Activated CD8-positive, alpha-beta memory T cell treated with anti-CD3 and anti-CD28 coated beads, Interleukin-2, amount 50 U/mL, for 1 hour (primary cell): Measurements from ENCODE around the gene ATP8B4.
"Not testable (repeated sequence)": the region's sequence is repeated elsewhere in the genome, so short reads cannot be mapped to it uniquely, and the experiment has no call there.

Source experiments
- DNase-seq: peaks from one replicate; pipeline ENCODE4 v3.0.0-alpha.2; 2020; ENCODE audit errors: extremely low read depth

ATP8B4 gene

GRCh38 chr15:50108461-50108860, 10.6 kb downstream of the ATP8B4 start:
- no peak for DNase-seq

DNA sequence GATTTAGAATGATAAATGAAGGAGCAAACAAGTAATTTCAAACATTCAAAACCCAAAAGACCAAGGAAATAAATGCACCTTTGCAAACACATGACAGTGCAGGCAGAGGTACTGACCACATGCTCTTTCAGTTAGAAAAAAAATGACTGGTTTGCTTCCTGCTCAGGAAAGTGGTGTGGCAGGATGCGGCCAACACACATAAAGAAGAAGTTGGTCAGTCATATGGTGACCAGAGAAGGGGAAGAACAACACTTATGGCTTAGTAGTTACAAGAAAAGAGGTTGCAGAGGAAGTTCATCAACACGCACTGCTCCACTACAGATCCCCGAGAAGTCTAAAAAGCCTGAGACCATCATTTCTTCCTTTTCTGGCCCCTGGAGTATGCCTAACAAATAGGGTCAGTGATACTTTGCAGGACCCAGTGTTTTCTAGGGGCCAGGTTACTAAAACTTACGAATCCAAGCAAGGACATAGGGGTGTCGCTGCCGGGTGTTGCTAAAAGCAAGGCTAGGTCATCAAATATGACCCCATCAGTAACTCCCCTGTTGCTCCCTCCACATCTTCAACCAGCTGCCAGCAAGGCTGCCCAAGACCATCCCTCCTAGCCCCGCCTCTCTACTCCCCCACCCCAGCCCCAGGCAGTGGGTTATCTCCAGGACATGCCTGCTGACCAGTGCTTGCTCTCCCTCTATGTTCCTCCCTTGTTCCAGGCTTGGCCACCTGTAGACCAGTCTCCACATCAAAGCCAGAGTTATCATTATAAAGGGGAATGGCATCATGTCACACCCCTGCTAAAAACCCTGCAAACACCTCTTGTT, 11.2 kb downstream of the ATP8B4 start:
- no peak for DNase-seq

DNA sequence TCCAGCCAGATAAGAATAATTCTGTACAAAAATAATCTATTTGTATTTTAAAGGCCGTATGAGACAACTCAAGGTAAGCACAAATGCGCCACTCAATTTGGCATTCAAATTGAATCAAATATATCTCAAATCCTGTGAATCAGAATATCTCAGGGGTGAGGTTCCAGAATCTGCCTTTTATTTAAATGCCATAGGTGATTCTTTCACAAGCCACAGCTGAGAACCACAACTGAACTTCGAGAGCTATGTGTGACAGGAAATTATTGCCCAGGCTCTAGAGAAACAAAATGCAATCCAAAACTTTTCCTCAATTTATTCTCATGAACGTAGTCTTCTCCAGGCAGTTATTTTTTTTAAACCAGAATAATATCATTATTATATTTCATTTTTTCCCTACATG, 11.9 kb downstream of the ATP8B4 start:
- no peak for DNase-seq

DNA sequence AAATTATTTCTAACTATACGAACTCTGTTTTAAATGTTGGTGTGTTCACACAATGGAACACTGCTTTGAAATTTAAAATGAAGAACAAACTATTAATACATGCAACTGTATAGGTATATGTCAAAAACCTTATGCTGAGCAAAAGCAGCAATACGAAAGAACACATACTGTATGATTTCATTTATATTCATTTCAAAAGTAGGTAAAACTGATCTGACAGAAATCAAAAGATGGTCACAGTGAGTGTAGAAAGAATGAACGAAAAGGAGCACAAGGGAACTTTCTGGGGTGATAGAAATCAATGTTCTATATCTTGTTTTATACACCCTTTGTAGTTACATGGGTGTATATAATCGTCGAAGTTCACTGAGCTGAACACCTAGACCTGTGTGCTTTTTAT, 12.6 kb downstream of the ATP8B4 start:
- no peak for DNase-seq

- DNase-seq = no peak
Measured at GRCh38 chr15:50100486-50100885, 18.5 kb downstream of the ATP8B4 start.

DNA sequence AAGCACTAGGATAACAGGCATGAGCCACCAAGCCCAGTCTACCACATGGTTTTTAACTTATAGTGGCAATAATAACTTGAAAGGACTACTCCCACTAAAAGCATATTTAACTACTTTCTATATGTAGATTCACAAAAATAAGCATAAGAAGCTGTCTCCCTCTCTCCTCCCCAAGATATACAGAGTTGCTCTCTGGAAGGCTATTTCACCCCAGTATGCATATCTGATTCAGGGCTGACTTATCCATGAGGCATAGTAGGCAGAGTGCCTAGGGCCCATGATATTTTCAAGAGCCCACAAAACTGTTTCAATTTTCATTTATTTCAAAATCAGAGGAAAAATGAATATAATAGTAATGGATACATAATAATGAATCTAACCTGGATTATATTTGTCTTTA, 20.5 kb downstream of the ATP8B4 start:
- no peak for DNase-seq

DNA sequence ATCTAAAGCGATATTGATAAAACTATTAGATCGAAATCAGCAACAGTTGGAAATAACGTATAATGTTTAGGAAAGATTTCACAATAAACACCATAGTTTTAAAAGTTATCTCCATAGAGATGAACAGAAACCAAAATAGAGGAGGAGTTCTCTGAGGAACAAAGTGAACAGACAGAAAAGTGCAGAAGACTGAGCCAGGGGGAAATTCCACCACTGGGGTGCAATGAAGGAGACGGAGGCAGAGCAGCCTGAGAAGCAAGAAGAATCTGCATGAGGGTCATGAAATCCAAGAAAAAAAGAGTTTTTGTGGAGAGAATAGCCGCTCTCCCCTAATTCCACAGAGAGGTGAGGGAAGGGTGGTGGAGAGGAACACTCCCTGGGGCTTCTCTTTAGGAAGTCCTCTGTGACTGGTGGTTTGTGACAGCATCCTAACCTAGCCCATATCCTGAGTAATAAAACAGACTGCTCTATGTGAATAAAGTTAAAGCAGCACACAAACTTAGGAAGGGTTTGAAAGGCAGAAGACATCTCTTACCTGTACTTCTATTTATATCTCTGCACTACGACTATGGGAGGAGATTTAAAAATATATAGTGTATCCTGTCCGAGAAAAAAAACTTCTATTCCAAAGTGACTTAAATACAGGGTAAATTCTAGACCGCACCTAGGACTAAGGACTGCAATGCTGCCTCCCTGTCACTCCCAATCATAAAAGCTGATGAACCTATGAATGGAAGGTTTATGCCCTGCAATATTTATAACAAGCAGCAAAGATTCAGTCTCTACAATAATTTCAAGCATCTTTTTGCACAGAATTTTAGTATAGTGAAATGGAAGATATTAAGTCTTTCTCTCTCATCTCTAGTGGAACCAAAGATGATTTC, 22.9 kb downstream of the ATP8B4 start:
- no peak for DNase-seq

DNA sequence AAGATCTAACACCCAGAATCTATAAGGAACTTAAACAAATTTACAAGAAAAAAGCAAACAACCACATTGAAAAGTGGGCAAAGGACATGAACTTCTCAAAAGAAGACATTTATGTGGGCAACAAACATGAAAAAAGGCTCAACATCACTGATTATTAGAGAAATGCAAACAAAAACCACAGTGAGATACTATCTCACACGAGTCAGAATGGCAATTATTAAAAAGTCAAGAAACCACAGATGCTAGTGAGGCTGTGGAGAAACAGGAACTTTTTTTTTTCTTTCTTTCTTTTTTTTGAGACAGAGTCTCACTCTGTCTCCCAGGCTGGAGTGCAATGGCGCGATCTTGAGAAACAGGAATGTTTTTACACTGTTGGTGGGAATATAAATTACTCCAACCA, 29.6 kb downstream of the ATP8B4 start:
- DNase-seq = not testable (repeated sequence)

DNA sequence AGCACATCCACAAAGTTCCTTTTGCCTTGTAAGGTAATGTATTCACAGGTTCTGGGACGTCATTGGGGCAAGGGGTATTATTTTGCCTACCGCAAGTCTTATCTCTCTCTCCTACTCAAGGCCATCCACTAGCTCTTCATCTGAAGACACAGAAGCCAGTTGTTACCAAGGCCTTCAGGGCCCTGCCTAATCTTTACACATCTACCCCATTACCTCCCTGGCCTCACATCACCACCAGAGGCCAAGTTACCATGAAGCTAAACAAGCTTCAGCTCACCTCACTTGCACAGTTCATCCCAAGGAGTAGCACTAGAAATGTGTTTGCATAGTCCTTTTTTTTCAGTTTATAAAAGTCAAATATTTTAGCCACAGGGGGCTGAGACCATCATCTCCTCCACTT, 34.1 kb downstream of the ATP8B4 start:
- DNase-seq = no peak

- DNase-seq = no peak
Measured at GRCh38 chr15:50083424-50084025, 35.5 kb downstream of the ATP8B4 start.

DNA sequence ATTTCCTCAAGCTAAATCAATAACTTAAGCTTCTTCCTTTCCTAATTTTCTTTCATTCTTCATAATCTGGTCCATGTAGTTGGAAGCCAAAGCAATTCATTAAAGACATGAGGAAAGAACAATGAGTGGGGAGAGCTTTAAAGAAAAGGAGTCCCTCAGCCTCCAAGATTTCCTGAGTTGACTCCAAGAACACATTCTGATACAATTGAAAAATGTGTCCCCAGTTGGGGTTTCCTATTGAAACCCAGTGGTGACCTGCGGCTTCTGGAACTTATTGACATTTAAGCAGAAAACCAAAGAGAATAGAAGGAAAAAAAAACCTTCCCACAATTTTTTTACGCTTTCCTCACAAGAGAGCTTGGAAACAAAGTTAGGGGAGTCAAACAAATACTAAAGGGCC, 37.0 kb downstream of the ATP8B4 start:
- DNase-seq = no peak

GRCh38 chr15:50077651-50078050, 41.4 kb downstream of the ATP8B4 start:
- no peak for DNase-seq

DNA sequence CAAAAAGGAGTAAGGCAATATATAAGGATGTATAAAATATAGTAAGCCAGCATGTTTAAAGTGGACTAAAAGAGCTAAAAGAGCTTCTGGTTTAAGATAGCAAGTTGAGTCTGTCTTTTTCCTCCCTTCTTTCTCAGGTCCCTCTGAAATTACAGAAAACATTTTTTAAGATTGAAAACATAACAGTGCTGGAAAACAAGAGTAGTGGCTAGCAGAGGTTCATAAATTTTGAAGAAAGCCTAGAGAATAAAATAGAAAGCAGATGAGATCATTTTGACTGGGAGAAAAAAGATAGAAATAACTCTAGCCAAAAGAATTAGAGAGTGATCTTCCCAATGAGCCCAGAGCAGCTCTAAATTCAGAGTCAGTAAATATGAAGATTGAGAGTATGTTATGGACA, 41.9 kb downstream of the ATP8B4 start:
- no peak for DNase-seq

- DNase-seq = no peak
Measured at GRCh38 chr15:50075319-50075718, 43.7 kb downstream of the ATP8B4 start.

GRCh38 chr15:50071551-50072258, 47.3 kb downstream of the ATP8B4 start:
- DNase-seq = no peak

DNA sequence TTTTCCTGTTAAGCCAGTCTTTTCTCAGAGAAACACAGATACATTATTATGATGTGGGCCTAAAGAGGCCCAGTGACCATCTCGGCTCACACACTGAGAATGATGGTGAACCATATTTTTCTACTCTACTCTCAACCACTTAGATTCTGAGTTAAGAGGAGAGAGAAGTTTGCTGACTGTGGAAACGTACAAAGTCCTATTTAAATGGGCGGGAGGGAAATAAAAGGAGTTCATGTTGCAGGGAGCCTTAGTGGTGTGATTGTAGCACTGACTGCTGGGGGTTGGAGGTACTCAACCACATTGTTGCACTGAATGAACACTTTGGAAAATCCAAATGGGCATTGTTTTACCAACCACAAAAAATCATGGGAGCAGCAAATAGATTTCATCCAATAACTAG, 51.0 kb downstream of the ATP8B4 start:
- DNase-seq = no peak

DNA sequence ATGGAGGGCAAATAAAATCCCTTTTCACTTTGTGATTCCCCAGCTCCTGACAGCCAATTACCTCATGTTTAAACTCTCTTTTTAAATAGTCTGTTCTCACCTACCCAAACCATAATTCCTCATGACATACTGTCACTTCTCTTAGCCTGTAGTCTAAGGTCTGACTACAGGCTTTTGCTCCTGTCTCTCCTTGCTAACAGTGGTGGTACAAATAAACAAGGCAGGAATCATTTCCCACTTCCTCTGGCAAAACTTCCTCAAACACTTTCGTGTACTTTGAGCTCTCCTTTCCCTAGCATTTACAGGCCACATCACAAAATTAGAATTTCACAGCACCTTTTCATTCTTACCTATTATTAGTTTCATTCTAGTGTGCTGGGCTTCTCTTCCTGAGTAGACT, 51.8 kb downstream of the ATP8B4 start:
- DNase-seq = no peak

- no peak for DNase-seq
Measured at GRCh38 chr15:50066666-50067065, 52.4 kb downstream of the ATP8B4 start.

GRCh38 chr15:50066202-50066601, 52.8 kb downstream of the ATP8B4 start:
- no peak for DNase-seq

GRCh38 chr15:50065279-50065678, 53.8 kb downstream of the ATP8B4 start:
- no peak for DNase-seq

DNA sequence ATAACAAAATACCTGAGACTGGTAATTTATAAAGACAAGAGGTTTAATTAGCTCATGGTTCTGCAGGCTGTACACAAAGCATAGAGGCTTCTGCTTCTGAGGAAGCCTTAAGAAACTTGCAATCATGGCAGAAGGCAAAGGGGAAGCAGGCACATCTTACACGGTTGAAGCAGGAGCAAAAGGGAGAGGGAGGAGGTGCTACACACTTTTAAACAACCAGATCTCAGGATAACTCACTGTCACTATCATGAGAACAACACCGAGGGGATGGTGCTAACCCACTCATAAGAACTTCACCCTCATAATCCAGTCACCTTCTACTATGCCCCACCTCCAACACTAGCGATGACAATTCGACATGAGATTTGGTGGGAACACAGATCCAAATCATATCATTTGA, 54.4 kb downstream of the ATP8B4 start:
- DNase-seq = no peak

- no peak for DNase-seq
Measured at GRCh38 chr15:50063226-50063625, 55.8 kb downstream of the ATP8B4 start.
